Measurements from ENCODE around the gene PRDM16.

DNA sequence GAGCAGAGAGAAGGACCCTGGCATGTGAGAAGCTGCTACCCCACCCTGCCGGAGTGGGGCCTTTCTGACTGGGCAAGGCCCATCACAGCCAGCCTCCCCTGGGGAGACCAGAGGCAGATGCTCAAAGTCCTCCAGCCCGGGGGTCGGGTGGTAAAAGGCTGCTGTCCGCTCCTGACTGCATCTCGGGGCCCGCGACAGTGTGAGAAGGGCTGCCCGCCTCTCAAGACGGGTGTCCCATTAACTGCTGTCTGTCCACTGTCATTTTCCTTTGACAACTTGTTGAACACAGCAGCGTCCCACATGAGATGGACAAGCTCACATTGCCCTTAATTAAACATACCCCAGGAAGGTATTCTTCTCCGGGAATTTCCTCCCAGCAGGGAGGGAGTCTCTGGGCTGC lies 294.0 kb downstream of the PRDM16 start:
- TF ChIP-seq ZNF114 (tag by site-specific recombination; IDR thresholded peaks at IDR 0.05) (no peak), KLF9 (tag by site-specific recombination; IDR thresholded peaks at IDR 0.05; ENCODE audit: low read depth) (no peak), ZNF202 (tag by site-specific recombination; IDR thresholded peaks at IDR 0.05; ENCODE audit: borderline replicate concordance) (no peak), ZNF121 (tag by site-specific recombination; IDR thresholded peaks at IDR 0.05) (no peak), YY2 (tag by site-specific recombination; IDR thresholded peaks at IDR 0.05) (no peak)
- TF ChIP-seq, protein P1, sequence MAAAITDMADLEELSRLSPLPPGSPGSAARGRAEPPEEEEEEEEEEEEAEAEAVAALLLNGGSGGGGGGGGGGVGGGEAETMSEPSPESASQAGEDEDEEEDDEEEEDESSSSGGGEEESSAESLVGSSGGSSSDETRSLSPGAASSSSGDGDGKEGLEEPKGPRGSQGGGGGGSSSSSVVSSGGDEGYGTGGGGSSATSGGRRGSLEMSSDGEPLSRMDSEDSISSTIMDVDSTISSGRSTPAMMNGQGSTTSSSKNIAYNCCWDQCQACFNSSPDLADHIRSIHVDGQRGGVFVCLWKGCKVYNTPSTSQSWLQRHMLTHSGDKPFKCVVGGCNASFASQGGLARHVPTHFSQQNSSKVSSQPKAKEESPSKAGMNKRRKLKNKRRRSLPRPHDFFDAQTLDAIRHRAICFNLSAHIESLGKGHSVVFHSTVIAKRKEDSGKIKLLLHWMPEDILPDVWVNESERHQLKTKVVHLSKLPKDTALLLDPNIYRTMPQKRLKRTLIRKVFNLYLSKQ (tag by site-specific recombination; IDR thresholded peaks at IDR 0.05; ENCODE audit: borderline replicate concordance), result no peak
- TF ChIP-seq, protein P2, sequence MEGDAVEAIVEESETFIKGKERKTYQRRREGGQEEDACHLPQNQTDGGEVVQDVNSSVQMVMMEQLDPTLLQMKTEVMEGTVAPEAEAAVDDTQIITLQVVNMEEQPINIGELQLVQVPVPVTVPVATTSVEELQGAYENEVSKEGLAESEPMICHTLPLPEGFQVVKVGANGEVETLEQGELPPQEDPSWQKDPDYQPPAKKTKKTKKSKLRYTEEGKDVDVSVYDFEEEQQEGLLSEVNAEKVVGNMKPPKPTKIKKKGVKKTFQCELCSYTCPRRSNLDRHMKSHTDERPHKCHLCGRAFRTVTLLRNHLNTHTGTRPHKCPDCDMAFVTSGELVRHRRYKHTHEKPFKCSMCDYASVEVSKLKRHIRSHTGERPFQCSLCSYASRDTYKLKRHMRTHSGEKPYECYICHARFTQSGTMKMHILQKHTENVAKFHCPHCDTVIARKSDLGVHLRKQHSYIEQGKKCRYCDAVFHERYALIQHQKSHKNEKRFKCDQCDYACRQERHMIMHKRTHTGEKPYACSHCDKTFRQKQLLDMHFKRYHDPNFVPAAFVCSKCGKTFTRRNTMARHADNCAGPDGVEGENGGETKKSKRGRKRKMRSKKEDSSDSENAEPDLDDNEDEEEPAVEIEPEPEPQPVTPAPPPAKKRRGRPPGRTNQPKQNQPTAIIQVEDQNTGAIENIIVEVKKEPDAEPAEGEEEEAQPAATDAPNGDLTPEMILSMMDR (tag by site-specific recombination; IDR thresholded peaks at IDR 0.05), result no peak
- TF ChIP-seq, protein P3, sequence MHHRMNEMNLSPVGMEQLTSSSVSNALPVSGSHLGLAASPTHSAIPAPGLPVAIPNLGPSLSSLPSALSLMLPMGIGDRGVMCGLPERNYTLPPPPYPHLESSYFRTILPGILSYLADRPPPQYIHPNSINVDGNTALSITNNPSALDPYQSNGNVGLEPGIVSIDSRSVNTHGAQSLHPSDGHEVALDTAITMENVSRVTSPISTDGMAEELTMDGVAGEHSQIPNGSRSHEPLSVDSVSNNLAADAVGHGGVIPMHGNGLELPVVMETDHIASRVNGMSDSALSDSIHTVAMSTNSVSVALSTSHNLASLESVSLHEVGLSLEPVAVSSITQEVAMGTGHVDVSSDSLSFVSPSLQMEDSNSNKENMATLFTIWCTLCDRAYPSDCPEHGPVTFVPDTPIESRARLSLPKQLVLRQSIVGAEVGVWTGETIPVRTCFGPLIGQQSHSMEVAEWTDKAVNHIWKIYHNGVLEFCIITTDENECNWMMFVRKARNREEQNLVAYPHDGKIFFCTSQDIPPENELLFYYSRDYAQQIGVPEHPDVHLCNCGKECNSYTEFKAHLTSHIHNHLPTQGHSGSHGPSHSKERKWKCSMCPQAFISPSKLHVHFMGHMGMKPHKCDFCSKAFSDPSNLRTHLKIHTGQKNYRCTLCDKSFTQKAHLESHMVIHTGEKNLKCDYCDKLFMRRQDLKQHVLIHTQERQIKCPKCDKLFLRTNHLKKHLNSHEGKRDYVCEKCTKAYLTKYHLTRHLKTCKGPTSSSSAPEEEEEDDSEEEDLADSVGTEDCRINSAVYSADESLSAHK (tag by site-specific recombination; IDR thresholded peaks at IDR 0.05), result no peak
